Measurements from ENCODE around the gene TSSC4. TPM values are rescaled to one million over a fixed set of nuclear protein-coding genes. Genes with fewer than 3 reads are reported as not detected.

The TSSC4 gene
- total and polyA plus RNA-seq, 2 of the 13 experiments (the other 11 are each of a cell fraction or from before 2014, with no cell fraction given) = 16.2 to 58.6 TPM

GRCh38 chr11:2409611-2410468 is 9.3 kb downstream of the TSSC4 start (continued):
- TF ChIP-seq NRL (CRISPR knock-in tag; IDR thresholded peaks at IDR 0.05; ENCODE audit: borderline replicate concordance) = no peak
- TF ChIP-seq ZFP36 (IDR thresholded peaks at IDR 0.05; ENCODE audit: borderline replicate concordance, low read depth, low read length, partially characterized antibody) = no peak
- TF ChIP-seq TSC22D2 (CRISPR knock-in tag; IDR thresholded peaks at IDR 0.05; ENCODE audit: borderline replicate concordance) = 0 out of 2 replicates have a peak, but pooled peaks have one; percentile 28
- TF ChIP-seq SUZ12 (IDR thresholded peaks at IDR 0.05; ENCODE audit: low read depth, low read length) = no peak
- TF ChIP-seq HDAC1 (CRISPR knock-in tag; IDR thresholded peaks at IDR 0.05) = peak; percentile 72; the same call in 1 of the 2 replicates
- TF ChIP-seq ZBTB46 (CRISPR knock-in tag; IDR thresholded peaks at IDR 0.05; ENCODE audit: borderline replicate concordance) = no peak
- TF ChIP-seq TFAP4 (IDR thresholded peaks at IDR 0.05; ENCODE audit: borderline replicate concordance, low read depth) = peak; percentile 29; the same call in 1 of the 2 replicates
- TF ChIP-seq ZNF674 (CRISPR knock-in tag; IDR thresholded peaks at IDR 0.05; ENCODE audit: low read depth) = no peak
- 0 out of 2 replicates have a peak, but pooled peaks have one; percentile 55 for TF ChIP-seq ZNF138 (CRISPR knock-in tag; IDR thresholded peaks at IDR 0.05; ENCODE audit: low read depth)
- no peak for TF ChIP-seq SNAPC2 (CRISPR knock-in tag; IDR thresholded peaks at IDR 0.05)
- no peak for TF ChIP-seq DNMT3B (CRISPR knock-in tag; conservative IDR thresholded peaks at IDR 0.05)
- TF ChIP-seq TIGD3 (CRISPR knock-in tag; IDR thresholded peaks at IDR 0.05; ENCODE audit: borderline replicate concordance) = 0 out of 2 replicates have a peak, but pooled peaks have one; percentile 17
- no peak for TF ChIP-seq ZNF780A (CRISPR knock-in tag; IDR thresholded peaks at IDR 0.05)
- no peak; the same call in 1 of the 2 replicates for TF ChIP-seq ZNF878 (CRISPR knock-in tag; IDR thresholded peaks at IDR 0.05)
- no peak for TF ChIP-seq ZNF343 (CRISPR knock-in tag; IDR thresholded peaks at IDR 0.05)
- no peak for TF ChIP-seq ZNF430 (CRISPR knock-in tag; IDR thresholded peaks at IDR 0.05)
- TF ChIP-seq ZNF660 (CRISPR knock-in tag; IDR thresholded peaks at IDR 0.05; ENCODE audit: borderline replicate concordance, low read depth) = no peak
- TF ChIP-seq ZBTB1 (CRISPR knock-in tag; IDR thresholded peaks at IDR 0.05; ENCODE audit: borderline replicate concordance) = no peak
- peak; percentile 72 for TF ChIP-seq ZNF567 (CRISPR knock-in tag; IDR thresholded peaks at IDR 0.05; ENCODE audit: borderline replicate concordance)
- no peak for TF ChIP-seq ZNF597 (CRISPR knock-in tag; IDR thresholded peaks at IDR 0.05)
- TF ChIP-seq ZNF891 (CRISPR knock-in tag; IDR thresholded peaks at IDR 0.05) = no peak
- TF ChIP-seq CAMTA2 (CRISPR knock-in tag; IDR thresholded peaks at IDR 0.05; ENCODE audit: borderline replicate concordance) = no peak; the same call in 1 of the 2 replicates
- no peak for TF ChIP-seq ZNF10 (CRISPR knock-in tag; IDR thresholded peaks at IDR 0.05; ENCODE audit: borderline replicate concordance, low read depth)
- no peak for TF ChIP-seq RARG (CRISPR knock-in tag; IDR thresholded peaks at IDR 0.05; ENCODE audit: low read depth)
- TF ChIP-seq ZBTB7B (CRISPR knock-in tag; IDR thresholded peaks at IDR 0.05) = peak; percentile 89

All from HepG2 (cell line).